Left ventricle myocardium inferior (tissue), 1 donor: Measurements from ENCODE around the gene NFIB. TPM values are rescaled to one million over a fixed set of nuclear protein-coding genes. Genes with fewer than 3 reads are reported as not detected.

Experiments used
- DNase-seq: peaks from one replicate; pipeline ENCODE4 v3.0.0-alpha.2; 2020
- H3K27ac ChIP-seq: fragments of 200-600 bp; replicated peaks from 2 replicates; pipeline ENCODE4 v1.8.0; 2021
- H3K27me3 ChIP-seq: fragments of 200-600 bp; 2 replicates; pipeline ENCODE4 v1.8.0; 2021; ENCODE audit warnings: low read depth
- H3K36me3 ChIP-seq: fragments of 200-600 bp; 2 replicates; pipeline ENCODE4 v1.8.0; 2021
- H3K4me1 ChIP-seq: fragments of 200-600 bp; 2 replicates; pipeline ENCODE4 v1.8.0; 2021
- H3K4me3 ChIP-seq: fragments of 200-600 bp; 2 replicates; pipeline ENCODE4 v1.8.0; 2021; ENCODE audit warnings: mild to moderate bottlenecking, moderate library complexity
- H3K9me3 ChIP-seq: fragments of 200-600 bp; replicated peaks from 2 replicates; pipeline ENCODE4 v1.8.0; 2021
- intact Hi-C: fragments of 100-400 bp; cut with micrococcal nuclease; formaldehyde crosslinking; loops from one replicate; pipeline ENCODE4 v1.11.0; 2022
- total RNA-seq: library from RNA; stranded (reverse); fragmentation: NEBNext Ultra II Directional; extraction: Animal tissue kit (Norgen Biotek cat#: 25700); gene quantifications from one replicate; pipeline ENCODE4 v1.2.1, GENCODE V29; 2021
- TF ChIP-seq, protein P1 (sequence below): fragments of 200-600 bp; IDR thresholded peaks from 2 replicates; pipeline ENCODE4 v1.8.0; 2021; ENCODE audit warnings: antibody characterized with exemption, mild to moderate bottlenecking, borderline replicate concordance
- donor health status: DM: no; HTN: yes; CAD: no; lungs with severe emphysema.

Gene NFIB
- total RNA-seq, 1 donor from 2014 or later: 110 TPM

DNA sequence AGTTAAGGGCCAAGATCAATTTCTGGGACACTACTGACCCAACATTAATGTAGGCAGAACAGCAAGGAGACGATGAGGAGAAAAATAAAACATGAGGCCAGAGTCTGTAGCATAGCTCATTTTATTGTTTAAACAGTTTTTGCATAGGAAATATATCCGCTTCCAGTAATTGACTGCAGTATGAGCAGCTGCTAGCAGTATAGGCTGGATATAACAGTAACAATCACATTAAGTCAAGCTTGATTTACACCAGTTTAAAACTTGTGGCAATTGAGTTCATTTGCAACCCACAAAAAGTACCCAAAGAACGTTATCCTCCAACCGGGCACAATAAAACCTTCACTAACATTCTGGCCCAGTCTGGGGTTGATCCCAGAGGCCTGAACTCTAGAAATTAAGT lies 232.2 kb downstream of the NFIB start:
- H3K9me3 ChIP-seq: no peaks in the 10 kb centered on the region

DNA sequence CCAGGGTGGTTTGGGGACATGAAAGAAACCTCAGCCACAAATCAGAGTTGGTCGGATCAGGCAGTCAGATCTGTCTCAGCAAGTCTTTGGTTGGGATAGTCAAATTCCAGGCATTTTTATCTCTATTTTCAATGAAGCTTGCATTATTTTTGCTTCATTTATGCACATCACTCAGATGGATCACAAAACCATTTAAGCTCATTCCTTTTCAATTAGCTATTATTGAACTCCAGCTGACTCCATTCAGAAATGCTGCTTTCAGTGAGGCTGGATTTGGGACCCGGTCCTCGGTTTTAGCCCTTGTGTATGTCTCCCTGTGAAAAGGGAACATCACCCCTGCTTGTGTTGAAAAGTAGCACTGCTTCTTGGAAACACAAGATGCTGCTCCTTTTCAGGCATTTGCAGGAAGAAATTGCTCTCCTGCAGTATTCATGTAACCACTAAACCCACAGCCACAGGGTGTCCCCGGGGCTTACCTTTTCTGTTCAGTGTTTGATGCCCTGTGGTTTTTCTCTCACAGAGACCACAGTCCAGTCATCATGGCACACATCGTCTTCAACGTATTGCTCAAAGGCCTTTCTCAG lies 232.9 kb downstream of the NFIB start:
- Histone ChIP-seq H3K27me3 (no peaks in the 10 kb centered on the region), H3K36me3 (peaks cover 5% of the 10 kb centered on the region), H3K27ac (no peak overlapping the region), H3K4me1 (peaks cover 10% of the 10 kb centered on the region), H3K9me3 (no peaks in the 10 kb centered on the region), H3K4me3 (no peak overlapping the region)
- DNase-seq: no peak
- TF ChIP-seq, protein P1, sequence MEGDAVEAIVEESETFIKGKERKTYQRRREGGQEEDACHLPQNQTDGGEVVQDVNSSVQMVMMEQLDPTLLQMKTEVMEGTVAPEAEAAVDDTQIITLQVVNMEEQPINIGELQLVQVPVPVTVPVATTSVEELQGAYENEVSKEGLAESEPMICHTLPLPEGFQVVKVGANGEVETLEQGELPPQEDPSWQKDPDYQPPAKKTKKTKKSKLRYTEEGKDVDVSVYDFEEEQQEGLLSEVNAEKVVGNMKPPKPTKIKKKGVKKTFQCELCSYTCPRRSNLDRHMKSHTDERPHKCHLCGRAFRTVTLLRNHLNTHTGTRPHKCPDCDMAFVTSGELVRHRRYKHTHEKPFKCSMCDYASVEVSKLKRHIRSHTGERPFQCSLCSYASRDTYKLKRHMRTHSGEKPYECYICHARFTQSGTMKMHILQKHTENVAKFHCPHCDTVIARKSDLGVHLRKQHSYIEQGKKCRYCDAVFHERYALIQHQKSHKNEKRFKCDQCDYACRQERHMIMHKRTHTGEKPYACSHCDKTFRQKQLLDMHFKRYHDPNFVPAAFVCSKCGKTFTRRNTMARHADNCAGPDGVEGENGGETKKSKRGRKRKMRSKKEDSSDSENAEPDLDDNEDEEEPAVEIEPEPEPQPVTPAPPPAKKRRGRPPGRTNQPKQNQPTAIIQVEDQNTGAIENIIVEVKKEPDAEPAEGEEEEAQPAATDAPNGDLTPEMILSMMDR: no peak
- intact Hi-C loops: no loop called here

More for the DNA sequence above, 232.2 kb downstream of the NFIB start:
- TF ChIP-seq, protein P1: no peak
- peaks cover 10% of the 10 kb centered on the region for H3K4me1 ChIP-seq
- no peak for DNase-seq
- intact Hi-C loops: no loop called here
- no peak overlapping the region for H3K27ac ChIP-seq
- H3K36me3 ChIP-seq: peaks cover 6% of the 10 kb centered on the region
- no peaks in the 10 kb centered on the region for H3K27me3 ChIP-seq
- H3K4me3 ChIP-seq: no peak overlapping the region

DNA sequence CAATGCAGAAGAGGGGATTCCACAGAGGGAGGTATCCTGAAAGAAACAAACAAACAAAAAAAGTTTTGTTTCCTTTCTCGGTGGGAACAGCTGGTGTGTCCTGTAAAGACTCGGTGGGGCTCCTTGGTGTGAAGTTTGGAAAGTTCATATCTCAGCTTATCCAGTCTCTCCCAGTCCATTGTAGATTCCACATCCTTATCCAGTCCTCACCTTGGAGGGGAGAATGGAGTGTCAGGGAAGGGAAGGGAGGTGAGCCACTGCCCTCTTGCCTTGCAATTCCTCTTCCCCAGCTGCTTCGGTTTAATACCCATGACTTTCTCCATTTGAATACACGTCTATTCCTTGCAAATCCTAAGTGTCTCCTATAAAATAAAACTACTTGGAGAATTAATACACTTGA lies 234.5 kb downstream of the NFIB start:
- Histone ChIP-seq H3K36me3 (no peaks in the 10 kb centered on the region), H3K27ac (no peak overlapping the region), H3K4me1 (peaks cover 1% of the 10 kb centered on the region), H3K9me3 (no peaks in the 10 kb centered on the region), H3K27me3 (no peaks in the 10 kb centered on the region), H3K4me3 (no peak overlapping the region)
- DNase-seq: no peak
- TF ChIP-seq, protein P1: no peak
- intact Hi-C loops: no loop called here

DNA sequence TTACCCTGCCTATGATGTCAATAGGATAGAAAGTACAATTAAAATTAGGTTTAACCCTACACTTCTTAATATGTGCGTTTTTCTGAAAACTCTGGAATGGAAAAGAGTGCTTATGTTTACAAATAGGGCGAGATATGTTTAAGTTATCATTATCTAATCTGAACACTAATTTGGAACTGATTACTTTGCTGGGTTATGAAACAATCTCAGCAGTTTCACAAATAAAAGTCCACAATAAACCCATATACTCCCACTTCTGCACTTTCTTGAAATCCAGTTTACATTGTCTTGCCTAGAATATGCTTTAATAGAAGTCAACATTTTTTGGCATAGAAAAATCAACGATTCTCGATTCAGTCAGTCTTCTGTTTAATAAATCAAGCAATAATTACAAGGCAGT lies 236.3 kb downstream of the NFIB start:
- no peaks in the 10 kb centered on the region for H3K36me3 ChIP-seq
- intact Hi-C loops: no loop called here
- DNase-seq: no peak
- H3K9me3 ChIP-seq: no peaks in the 10 kb centered on the region
- H3K27ac ChIP-seq: no peak overlapping the region
- no peaks in the 10 kb centered on the region for H3K27me3 ChIP-seq
- no peaks in the 10 kb centered on the region for H3K4me1 ChIP-seq
- TF ChIP-seq, protein P1: no peak
- H3K4me3 ChIP-seq: no peak overlapping the region

DNA sequence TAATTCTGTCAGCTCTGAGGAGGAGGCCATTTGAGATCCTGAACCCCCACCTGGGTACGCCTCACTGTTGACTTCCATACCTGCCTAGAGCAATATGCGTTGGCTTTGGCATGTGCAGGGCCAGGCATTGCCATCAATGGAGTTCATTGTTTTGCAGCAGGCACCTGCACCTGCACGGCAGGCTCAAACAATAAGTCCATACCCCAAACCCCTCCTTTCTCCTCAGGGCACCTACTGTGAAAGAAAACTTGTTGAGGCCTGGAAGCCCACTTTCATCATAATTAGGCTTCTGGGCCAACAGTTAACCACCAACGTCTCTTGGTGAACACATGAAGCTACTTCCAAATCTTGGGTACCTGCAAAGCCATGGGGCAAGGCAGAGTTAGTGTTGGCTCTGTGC lies 238.7 kb downstream of the NFIB start:
- Histone ChIP-seq H3K4me3 (no peak overlapping the region), H3K27me3 (no peaks in the 10 kb centered on the region), H3K27ac (no peak overlapping the region), H3K36me3 (no peaks in the 10 kb centered on the region), H3K4me1 (no peaks in the 10 kb centered on the region), H3K9me3 (no peaks in the 10 kb centered on the region)
- intact Hi-C loops: no loop called here
- TF ChIP-seq, protein P1: no peak
- no peak for DNase-seq
